AG09309 (cell line): ENCODE results near the gene MIF4GD.

ENCODE experiments used
- DNase-seq: peaks from one replicate; pipeline ENCODE4 v3.0.0-alpha.2; 2010; ENCODE audit warnings: low read depth
- H3K4me3 ChIP-seq: 2 replicates; pipeline ENCODE4 v1.5.1; 2011; ENCODE audit warnings: mild to moderate bottlenecking, low read depth, low read length, moderate library complexity; ENCODE audit not compliant: control insufficient read depth
- TF ChIP-seq, protein P1 (sequence below): IDR thresholded peaks from 2 replicates; pipeline ENCODE4 v1.5.1; 2011; ENCODE audit warnings: mild to moderate bottlenecking, low read depth, low read length, inconsistent platforms; ENCODE audit not compliant: insufficient read depth, control insufficient read depth; ENCODE audit errors: missing control alignments

The MIF4GD gene

GRCh38 chr17:75245011-75245410, 26.0 kb downstream of the MIF4GD start:
- H3K4me3 ChIP-seq, result no peak overlapping the region
- DNase-seq, result no peak
- TF ChIP-seq, protein P1, sequence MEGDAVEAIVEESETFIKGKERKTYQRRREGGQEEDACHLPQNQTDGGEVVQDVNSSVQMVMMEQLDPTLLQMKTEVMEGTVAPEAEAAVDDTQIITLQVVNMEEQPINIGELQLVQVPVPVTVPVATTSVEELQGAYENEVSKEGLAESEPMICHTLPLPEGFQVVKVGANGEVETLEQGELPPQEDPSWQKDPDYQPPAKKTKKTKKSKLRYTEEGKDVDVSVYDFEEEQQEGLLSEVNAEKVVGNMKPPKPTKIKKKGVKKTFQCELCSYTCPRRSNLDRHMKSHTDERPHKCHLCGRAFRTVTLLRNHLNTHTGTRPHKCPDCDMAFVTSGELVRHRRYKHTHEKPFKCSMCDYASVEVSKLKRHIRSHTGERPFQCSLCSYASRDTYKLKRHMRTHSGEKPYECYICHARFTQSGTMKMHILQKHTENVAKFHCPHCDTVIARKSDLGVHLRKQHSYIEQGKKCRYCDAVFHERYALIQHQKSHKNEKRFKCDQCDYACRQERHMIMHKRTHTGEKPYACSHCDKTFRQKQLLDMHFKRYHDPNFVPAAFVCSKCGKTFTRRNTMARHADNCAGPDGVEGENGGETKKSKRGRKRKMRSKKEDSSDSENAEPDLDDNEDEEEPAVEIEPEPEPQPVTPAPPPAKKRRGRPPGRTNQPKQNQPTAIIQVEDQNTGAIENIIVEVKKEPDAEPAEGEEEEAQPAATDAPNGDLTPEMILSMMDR, result no peak

GRCh38 chr17:75244133-75244866, 26.7 kb downstream of the MIF4GD start:
- no peak for DNase-seq
- TF ChIP-seq, protein P1, result no peak
- no peak overlapping the region for H3K4me3 ChIP-seq

DNA sequence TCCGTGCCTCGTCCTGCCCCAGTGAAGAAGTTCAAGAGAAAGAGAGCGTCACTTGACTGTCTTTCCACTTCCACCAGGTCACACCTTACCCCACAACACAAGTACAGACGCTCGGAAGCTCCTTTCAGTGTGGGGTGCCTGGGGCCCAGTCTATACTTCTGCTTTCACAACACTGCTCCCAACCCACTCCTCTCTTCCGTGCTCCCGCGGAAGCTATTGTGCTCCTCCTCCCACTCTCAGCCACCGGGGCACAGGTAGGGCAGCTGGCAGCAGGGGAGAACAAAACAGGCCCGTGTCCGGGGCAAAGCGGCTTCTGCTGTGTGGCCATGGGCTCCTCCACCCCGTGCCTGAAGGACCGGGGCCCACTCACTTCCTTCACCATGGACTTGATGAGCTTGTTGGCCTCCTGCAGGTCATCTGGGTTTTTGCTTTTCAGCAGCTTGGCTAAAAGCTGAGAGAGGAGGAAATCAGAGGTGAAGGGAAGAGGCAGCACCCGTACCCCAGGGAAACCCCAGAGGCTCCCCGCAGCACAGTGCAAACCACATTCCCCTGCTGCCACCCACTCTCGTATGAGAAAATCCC, 28.5 kb downstream of the MIF4GD start:
- TF ChIP-seq, protein P1, result no peak
- no peak for DNase-seq
- H3K4me3 ChIP-seq, result no peak overlapping the region

DNA sequence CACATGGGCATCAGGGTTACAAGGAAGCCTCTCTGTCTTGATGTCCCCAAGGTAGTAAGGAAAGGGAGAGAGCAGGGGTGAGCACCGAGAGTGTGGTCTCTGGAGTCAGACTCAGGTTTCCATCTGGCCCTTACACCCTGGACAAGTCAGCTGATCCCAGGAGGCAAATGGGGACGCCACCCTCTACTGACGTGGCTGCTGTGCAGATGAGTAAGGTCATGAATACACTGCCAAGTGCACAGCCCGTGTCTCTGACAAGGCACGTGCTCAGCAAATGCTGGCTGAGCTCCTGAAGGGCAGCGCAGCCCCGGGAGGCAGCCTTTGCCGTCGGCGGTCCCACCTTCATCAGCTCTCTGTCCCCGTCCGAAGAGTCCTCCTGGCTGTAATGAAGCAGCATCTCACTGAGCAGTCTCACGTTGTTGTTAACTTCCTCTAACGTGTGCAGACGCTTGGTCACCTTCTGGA, 29.0 kb downstream of the MIF4GD start:
- TF ChIP-seq, protein P1, result no peak
- no peak overlapping the region for H3K4me3 ChIP-seq
- no peak for DNase-seq

- H3K4me3 ChIP-seq, result no peak overlapping the region
- TF ChIP-seq, protein P1, result no peak
- DNase-seq, result no peak
Observed at GRCh38 chr17:75241502-75241901, 29.5 kb downstream of the MIF4GD start.

DNA sequence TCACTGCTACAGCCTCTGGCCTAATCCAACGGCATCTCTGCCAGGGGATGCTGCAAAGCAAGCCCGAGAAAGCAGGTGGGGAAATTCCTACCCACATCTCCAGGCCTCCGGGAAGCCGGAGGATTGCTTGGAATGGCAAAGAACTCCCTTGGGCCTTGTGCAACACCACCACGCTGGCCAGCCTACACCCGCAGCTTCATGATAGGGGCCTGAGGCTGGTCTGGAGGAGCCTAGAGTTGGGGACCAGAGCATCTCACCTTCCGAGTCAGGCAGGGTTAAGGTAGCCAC, 29.9 kb downstream of the MIF4GD start:
- no peak for DNase-seq
- TF ChIP-seq, protein P1, result no peak

More for the DNA sequence above, 29.9 kb downstream of the MIF4GD start:
- no peak overlapping the region for H3K4me3 ChIP-seq
